ENCODE data around the gene DYSF.

Gene DYSF

DNA sequence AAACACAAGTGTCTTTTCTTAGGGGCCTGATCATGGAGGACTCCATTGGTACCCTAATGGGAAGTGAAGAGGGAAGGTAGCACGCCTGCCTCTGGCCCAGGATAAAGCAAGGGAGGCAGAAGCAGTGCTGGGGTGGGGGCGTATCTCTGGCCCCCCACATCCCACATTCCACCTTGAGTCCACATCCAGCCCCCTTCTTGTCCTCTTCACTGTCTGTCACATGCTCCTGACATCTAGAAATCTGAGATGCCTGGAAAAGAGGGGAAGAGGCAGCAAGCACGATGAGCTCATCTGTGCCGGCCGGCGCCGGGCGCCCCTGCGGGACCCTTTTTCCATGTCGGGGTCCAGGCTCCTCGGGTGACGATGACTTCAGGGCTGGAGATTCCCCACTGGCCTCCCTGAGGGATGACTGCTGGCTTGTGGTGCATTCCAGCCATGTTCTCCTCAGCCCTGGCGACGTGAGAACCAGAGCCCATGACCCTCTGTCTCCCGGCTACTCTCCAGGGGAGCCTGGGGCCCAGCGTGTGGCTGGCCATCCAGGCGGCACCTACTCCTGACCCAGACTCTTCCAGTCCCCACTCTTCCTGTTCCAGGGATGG is 277.5 kb downstream of the DYSF start:
- H3K4me1 ChIP-seq (ENCODE audit: insufficient read depth, poor library complexity, severe bottlenecking), result peaks cover 6% of the 10 kb centered on the region
- no peak for TF ChIP-seq CTCF (IDR thresholded peaks at IDR 0.05; ENCODE audit: poor library complexity, severe bottlenecking)
- no peaks in the 10 kb centered on the region for H3K36me3 ChIP-seq (ENCODE audit: low read depth)
- ATAC-seq (ENCODE audit: low read depth) (no peak), DNase-seq (ENCODE audit: low spot score) (no peak)
- H3K4me3 ChIP-seq (ENCODE audit: severe bottlenecking), result no peak overlapping the region
- no peak overlapping the region for H3K27ac ChIP-seq (ENCODE audit: poor library complexity, severe bottlenecking)
- no peaks in the 10 kb centered on the region for H3K27me3 ChIP-seq (ENCODE audit: insufficient read depth, poor library complexity, severe bottlenecking)
- H3K9me3 ChIP-seq (ENCODE audit: severe bottlenecking), result no peaks in the 10 kb centered on the region

DNA sequence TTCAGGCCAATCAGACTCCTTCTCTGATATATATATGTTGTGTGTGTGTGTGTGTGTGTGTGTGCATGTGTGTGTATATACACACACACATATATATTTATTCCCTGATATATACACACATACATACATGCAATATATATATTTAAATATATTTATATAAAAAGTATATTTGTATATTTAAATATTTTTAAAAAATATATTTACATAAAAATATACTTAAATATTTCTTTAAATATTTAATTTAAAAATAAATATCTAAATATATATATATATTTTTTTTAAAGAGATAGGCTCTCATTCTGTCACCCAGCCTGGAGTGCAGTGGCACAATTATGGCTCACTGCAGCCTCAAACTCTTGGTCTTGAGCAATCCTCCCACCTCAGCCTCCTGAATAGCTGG is 281.3 kb downstream of the DYSF start:
- no peaks in the 10 kb centered on the region for H3K9me3 ChIP-seq (ENCODE audit: severe bottlenecking)
- DNase-seq (ENCODE audit: low spot score) (no peak), ATAC-seq (ENCODE audit: low read depth) (no peak)
- no peaks in the 10 kb centered on the region for H3K36me3 ChIP-seq (ENCODE audit: low read depth)
- no peak for TF ChIP-seq CTCF (IDR thresholded peaks at IDR 0.05; ENCODE audit: poor library complexity, severe bottlenecking)
- H3K4me3 ChIP-seq (ENCODE audit: severe bottlenecking), result no peak overlapping the region
- H3K4me1 ChIP-seq (ENCODE audit: insufficient read depth, poor library complexity, severe bottlenecking), result no peaks in the 10 kb centered on the region
- H3K27me3 ChIP-seq (ENCODE audit: insufficient read depth, poor library complexity, severe bottlenecking), result no peaks in the 10 kb centered on the region
- H3K27ac ChIP-seq (ENCODE audit: poor library complexity, severe bottlenecking), result no peak overlapping the region

DNA sequence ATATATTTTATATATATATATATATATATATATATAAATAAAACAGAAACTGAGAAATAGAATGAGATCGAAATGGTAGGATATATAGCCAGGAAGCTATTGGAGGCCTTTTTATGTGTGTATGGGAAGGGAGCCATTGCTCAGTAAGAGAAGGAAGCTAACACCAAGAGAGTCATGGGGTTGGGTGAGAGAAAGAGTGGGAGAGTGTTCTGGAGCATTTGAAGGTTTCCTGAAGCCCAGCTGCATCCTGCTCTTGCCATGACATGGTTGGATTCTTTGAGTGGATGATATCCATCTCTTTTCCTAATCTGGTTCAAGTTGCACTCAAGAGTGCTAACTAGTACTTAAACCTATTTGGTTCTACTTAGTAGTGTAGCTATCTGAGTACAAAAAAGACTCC is 282.3 kb downstream of the DYSF start:
- no peak for TF ChIP-seq CTCF (IDR thresholded peaks at IDR 0.05; ENCODE audit: poor library complexity, severe bottlenecking)
- no peak overlapping the region for H3K27ac ChIP-seq (ENCODE audit: poor library complexity, severe bottlenecking)
- ATAC-seq (ENCODE audit: low read depth), result no peak
- no peaks in the 10 kb centered on the region for H3K4me1 ChIP-seq (ENCODE audit: insufficient read depth, poor library complexity, severe bottlenecking)
- H3K27me3 ChIP-seq (ENCODE audit: insufficient read depth, poor library complexity, severe bottlenecking), result no peaks in the 10 kb centered on the region
- H3K4me3 ChIP-seq (ENCODE audit: severe bottlenecking), result no peak overlapping the region
- no peaks in the 10 kb centered on the region for H3K36me3 ChIP-seq (ENCODE audit: low read depth)
- no peaks in the 10 kb centered on the region for H3K9me3 ChIP-seq (ENCODE audit: severe bottlenecking)
- no peak for DNase-seq (ENCODE audit: low spot score)

Measured in RWPE2 (cell line).